ENCODE measurements around the gene MAPK9.

MAPK9 gene

DNA sequence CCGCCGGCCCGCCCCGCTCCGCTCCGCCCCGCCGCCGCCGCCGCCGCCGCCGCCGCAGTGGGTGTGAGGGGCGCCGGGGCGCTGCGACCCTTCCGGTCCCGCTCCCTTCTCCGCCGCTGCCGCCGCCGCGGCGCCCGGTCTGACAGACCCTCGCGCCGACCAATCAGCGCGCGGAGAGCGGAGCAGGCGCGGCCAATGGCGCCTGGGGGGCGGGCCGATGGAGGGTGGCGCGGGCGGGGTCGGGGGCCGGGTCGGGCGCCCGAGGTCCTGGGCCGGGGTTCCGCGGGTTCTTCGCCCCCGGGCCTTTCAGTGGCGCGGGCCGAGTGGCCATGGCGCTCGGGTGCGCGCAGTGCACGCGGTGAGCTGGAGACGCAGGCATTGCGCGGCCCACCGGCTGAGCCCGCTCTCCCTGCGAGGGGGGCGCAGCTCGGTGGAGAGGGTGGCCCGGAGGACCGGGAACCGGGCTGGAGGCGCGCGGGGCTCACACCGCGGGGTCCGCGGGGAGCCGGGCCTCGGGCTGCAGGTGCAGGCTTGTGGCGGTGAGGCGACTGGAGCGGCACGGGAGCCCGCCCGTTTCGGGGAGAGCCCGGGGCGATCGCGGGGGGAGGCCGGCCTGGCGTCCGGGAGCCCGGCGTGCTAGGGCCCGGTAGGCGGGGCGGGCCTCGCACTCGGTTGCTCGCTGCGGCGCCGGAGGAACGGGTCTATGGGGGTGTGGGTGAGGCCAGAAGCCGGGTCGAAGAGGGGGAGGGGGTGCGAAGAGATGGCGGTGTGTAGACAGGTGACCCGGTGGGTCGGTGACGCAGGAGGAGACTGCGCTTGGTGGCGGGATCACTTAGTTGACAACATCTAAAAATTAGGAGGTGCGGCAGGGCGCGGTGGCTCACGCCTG, at the start of gene MAPK9:
TSS of gene MAPK9 (minus strand) at position 141 of the 889 bp plus-strand sequence. CDS start 11,522 bp downstream, outside the sequence.
- ATAC-seq, result peak; percentile 84 to 85

DNA sequence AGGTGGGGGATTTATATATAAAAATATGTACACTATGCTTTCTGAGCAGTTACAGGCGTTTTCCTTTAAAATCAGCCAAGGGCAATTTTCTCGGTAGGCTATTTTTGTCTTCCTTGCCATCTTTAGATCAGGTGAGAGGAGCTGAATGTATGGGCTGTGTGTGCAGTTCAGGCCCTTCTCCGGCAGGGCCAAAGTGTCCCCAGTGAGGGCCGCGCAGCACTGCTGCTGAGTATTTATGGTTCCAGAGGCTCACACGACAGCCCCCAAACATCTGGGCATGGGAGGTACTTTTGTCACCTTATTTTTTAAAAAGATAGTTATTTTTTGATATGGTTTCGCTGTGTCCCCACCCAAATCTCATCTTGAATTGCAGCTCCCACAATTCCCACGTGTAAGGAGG, 49.7 kb upstream of the MAPK9 start:
- ATAC-seq, result no peak

DNA sequence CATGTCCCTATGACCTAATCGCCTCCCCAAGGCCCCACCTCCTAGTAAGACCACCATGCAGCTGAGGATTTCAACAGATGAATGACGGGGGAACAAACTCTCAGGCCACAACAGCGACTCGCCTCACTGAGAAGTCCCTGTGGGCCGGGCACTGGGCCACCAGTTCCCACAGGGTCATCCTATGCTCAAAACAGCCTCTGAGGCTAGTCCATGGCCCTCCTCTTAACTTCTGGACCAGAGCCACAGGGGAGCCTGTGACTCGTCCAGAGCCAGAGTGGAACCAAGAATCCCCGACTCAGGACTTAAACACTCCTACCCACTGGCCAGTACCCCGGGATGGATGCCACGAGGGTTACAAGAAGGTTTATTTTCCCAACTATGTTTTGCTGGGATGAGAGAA, 49.0 kb upstream of the MAPK9 start:
- ATAC-seq, result no peak

DNA sequence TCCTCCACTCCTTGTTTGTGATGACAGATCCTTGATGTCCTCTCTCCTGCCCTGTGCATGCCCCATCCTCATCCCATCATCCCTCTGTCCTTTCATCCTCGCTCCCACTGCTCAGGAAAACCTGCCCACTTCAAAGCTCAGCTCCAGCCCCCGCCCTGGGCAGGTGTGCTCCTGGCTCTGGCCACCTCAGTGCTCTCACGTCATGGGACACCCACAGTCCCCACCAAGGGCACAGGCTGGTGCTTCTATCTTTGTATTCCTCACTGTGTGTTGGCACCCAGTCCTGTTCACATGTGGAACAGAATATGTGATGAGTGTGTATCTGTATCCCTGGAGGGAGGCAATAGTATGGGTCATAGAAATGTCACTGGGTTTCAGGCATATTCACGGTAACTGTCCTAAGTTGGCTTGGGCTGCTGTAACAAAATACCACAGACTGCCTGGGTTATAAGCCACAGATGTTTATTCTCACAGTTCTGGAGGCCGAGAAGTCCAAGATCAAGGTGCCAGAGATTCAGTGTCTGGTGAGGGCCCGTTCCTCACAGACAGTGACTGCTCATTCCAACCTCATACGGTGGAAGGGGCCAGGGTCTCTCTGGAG, 47.8 kb upstream of the MAPK9 start:
- no peak for ATAC-seq

DNA sequence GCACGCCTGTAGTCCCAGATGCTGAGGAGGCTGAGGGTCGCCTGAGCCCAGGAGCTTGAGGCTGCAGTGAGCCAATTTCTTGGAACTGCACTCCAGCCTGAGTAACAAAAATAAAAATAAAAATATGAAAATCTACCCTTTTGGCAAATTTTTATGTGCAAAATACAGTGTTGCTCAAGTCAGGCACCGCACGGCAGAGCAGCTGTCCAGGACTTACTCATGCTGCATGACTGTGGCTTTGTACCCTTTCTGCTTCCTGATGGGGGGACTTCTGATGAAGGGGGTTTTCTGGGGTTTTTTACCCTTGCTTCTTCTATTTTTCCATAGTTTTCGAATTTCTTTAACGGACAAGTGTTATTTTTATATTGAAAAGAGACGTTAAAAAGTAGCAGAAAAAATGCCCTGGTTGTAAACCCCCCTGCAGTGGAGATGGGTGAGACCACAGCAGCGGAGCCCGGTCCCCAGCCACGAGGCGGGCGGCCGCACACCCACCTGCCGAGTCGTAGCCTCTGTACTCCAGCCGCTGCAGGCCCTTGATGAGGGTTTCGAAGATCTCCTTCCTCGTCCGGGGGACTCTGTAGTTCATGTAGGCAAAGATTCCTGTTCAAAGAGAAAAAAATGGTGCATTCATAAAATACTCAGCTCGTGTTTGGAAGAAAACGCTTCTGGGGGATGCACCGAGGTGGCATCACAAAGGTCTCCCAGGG, 46.3 kb upstream of the MAPK9 start:
- no peak for ATAC-seq

DNA sequence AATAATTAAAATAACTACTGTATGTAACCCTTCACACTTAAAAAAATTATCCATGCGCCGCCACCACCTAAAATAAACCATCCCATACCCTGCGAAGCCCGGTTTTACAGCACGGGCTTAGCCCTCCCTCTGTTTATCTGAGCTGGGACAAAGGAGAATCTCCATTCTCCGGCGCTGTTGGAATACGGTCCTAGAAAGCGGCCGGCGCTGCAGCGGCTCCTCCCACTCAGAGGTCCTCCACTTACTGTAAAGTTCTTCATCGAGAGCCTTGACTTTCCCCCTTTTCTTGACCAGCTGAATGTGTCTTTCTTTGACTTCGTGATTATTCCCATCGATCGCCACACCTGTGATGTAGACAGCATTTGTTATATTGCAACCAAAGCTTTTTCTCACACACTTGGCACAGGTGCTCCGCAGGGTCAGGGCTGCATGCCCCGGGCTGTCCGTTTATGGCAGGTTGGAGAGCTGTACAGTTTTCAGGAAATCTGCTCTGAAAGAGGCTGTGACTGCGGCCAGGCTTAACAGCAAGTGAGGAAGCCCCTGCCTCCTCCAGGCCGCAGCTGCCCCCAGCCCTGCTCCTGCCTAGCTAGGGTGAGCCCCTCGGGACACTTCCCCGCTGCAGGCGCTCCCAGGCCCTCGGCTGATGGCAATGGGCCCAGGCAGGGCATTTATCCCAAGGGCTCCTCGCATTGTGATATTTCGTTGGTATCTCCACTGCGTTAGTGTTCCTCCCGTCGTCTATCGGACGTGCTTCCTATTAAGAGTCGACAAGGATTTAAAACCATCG, 44.5 kb upstream of the MAPK9 start:
- ATAC-seq, result no peak

DNA sequence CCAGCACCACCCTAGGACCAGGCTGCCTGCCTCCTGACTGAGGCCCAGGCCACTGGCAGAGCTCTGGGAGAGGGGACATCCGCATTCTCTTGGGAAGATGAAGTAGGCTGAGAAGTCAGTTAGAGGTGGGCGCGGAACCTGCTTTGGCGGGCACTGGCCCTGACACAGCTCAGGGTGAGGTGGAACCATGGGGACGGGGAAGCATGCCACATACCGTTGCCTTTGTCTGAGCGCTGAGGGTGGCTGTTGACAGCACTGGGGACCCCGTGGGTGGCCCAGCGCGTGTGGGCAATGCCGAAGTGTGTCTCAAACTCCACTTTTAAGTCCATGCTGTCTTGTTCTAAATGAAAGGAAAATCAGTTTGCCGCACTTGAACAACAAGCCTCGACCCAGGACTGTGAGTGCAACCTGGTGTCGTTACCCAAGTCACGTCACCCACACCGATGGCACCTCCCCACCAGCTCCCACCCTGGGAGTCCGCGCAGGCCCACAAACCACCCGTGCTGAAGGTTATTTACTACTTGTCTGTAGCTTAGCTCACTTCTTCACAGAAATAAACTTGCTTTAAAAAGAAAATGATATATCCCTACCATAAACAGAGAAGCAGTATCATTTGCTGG, 43.8 kb upstream of the MAPK9 start:
- no peak for ATAC-seq

DNA sequence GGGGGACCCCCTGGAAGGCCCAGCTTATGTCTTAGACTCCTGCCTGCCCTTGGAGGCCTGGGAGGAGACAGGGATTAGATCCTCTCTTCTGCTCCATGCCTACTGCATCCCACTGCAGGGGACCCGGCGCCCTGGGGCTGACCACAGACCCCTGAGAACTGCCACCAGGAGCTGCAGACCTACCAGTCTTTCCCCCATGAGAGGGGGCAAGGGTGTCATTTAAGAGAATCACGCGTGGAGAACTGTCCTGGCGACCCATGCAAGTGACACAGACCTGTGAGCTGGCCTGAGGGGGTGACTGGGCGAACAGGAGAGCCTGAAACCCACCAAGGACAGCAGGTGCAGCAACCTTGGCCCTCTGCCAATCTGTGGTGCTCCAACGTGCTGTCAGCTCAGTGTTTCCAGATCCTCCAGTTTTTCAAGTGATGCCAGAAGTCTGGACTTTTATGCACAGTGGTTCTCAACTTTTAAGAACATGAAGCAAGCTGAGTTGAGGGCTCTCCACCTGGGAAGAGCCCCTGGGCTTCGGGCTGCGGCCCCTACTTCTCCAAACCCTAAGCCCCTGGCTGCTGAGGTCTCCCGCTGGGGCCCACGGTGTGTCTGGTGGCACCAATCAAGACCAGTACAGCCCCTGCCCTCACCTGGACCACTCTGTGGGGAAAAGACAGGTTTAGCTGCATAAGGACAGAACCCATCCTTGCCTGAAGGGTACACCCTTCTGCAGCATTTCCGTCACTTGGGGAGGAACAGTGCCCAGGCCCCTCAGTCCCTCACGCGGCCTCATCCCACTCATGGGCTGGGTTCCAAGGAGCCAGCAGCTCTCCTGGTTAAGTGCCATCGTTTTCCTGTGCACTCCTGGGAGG, 43.1 kb upstream of the MAPK9 start:
- ATAC-seq, result no peak

DNA sequence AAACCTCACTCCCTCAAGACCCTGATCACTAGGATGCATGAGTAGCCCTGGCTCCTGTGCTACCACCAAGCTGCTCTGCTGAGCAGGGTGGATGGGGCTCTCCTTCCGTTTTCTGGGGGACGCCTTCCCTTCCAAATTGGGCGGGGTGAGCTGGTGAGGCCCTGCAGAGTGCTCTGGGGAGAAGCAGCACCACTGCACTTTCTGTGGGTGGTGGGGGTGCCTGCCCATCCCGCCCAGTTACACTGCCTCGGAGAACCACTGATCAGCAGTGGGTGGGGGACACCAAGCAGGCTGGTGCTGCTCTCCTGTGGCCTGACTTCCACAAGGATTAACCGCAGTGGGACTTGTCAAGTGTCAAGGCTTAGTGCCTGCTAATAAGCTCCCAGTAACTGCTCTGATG, 42.3 kb upstream of the MAPK9 start:
- ATAC-seq, result no peak

DNA sequence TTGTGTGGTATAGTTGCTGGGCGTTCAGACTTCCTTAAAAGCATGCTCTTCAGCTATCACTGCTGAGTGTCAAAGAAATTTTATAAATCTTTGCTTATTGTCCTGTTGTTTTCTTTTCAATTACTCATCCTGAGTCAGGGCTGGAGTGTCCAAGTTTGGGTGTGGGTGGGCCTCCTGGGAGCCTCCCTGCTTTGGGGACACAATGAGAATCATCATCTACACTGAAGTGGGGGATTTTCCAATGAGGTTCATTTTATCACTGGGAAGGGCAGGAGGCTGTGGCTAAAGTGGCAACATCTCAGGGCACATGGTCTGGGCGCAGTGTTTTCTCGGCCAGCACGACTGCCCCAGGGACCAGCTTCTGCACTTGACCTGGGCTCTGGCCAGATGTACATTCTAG, 41.8 kb upstream of the MAPK9 start:
- ATAC-seq, result no peak

DNA sequence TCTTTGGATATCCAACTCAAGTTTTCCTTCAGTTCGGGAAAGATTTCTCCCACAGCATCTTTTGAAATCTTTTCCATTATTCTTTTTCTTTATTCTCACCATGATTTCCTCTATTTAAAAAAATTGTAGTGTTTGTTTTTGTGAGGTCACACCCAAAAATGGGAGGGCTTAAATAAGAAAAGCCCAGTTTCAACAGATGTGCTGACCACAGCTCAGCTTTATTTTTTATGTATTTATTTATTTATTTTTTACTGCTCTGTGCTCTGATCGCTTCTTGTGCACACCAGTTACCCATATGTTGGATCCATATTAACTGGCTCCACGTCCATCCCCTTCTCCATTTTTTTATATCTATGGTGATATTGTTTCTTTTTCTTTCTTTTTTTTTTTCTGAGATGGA, 41.0 kb upstream of the MAPK9 start:
- ATAC-seq, result no peak

DNA sequence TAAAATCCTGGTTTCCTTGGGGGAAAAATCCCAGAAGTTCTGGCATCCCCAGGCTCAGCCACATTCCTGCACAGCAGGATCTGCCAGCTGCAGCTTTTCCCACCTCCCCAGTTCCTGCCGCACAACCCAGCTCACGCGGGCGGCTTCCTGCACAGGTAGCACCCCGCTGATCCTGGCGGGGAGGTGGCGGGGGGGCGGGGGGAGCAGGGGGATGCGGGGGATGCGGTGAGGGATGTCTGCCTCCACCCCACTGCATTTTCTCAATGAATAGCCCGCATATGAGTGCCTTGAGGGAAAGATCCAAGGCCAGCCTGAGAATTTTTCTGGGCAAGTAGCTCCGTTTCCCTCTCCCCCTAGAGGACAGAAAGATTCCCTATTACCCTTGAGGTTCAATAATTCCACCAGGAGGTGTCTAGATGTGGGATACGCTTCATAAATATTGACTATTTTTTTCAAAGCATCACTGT, 40.2 kb upstream of the MAPK9 start:
- ATAC-seq, result no peak

DNA sequence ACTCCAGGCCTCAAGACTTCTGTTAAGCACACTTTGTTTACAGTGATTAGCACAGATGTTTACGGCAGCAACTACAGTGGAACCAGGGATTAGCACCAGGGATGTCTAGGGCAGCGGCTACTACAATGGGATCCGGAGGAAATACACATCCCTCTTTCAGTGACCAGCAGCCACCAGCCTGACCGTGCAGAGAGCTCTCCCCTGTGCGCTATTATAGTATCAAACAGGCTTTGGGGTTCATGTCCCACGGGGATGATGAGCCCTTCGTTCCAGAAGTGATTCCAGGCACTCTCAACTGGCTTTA, 39.7 kb upstream of the MAPK9 start:
- no peak for ATAC-seq

DNA sequence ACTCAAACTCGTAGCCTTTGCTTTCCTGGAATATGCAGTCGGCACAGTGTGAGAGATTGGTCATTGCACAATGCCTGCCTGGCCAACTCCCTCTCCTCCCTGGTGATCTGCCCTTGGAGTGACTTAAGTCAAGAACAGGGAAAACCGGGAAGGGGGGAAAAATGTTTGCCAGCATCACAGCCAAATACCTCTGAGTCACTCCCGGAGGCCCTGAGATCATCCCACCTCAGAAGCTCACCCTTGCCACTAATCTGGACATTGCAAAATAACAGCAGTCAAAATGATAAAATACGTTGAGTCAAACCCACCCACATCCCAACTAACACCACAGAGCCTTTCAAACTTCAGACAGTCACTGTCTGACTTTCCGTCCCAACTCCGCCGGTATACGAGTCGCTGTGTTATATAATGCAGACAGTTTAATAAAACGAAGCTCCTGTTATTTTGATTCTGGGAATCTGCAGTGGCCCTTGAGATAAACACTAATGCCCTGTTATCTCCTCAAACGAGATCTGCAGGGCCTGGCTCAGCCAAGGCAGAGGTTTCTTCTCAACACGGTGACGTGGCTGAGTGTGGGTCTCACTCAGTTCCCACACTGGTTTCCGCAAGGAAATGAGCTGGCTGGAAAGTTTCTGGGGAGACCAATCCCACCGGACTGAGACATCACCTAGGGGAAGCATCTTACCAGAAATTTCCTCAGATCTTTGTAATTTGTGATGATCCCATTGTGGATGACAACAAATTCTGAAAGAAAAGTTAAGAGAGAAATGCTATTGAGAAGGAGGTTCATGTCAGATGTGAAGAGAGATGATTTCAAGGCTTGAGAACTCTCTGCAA, 39.1 kb upstream of the MAPK9 start:
- no peak for ATAC-seq

DNA sequence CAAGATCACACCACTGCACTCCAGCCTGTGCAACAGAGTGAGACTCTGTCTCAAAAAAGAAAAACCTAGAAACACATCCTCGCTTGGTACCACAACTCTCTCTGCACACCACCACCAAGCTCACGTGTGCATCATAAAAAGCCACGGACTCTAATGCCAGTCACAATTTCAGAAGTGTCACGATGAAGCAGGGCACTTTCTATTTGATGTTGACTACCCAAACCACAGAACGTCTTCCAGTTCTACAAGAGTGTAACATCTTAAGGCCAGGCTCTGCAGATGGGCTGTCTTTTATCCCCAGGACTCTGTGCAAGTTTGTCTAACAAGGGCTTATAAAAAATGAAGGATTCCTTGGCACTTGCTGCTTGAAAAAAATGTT, 38.4 kb upstream of the MAPK9 start:
- ATAC-seq, result no peak

DNA sequence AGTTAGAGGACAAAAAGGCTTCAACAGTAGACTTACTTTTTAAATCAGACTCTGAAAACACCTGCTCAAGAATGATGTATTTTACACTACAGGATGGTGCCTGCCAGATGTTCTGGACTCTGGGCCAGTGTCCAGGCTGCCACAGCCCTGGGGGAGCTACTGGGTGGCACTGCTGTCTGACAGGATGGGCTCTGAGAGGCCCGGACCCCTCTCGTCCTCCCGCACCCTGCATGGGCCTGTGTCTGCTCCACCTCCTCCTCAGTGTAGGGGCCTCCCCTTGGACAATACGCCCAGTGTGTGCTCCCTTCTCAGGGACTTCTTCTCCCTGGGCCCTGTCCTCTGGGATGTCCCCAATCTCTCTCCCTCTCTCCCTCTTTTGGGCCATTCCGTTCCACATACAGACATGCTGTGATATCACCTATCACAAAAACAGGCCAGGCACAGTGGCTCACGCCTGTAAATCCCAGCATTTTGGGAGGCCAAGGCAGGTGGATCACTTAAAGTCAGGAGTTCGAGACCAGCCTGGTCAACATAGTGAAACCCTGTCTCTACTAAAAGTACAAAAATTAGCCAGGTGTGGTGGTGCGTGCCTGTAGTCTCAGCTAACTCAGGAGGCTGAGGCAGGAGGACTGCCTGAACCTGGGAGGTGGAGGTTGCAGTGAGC, 37.9 kb upstream of the MAPK9 start:
- no peak for ATAC-seq

DNA sequence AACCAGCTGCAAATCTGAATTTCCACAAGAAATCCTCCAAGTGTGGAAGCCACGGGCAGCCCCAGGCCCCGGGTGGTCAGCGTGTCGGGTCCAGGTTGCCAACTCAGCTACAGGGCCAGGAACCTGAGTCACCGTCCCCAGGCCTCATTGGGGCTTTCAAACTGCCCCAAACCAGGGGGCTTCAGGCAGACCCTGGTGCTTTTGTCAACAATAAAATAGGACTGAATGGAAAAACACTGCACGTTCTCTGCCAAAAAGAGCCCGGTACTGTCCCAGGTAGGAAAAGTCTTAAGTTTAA, 37.2 kb upstream of the MAPK9 start:
- no peak for ATAC-seq

DNA sequence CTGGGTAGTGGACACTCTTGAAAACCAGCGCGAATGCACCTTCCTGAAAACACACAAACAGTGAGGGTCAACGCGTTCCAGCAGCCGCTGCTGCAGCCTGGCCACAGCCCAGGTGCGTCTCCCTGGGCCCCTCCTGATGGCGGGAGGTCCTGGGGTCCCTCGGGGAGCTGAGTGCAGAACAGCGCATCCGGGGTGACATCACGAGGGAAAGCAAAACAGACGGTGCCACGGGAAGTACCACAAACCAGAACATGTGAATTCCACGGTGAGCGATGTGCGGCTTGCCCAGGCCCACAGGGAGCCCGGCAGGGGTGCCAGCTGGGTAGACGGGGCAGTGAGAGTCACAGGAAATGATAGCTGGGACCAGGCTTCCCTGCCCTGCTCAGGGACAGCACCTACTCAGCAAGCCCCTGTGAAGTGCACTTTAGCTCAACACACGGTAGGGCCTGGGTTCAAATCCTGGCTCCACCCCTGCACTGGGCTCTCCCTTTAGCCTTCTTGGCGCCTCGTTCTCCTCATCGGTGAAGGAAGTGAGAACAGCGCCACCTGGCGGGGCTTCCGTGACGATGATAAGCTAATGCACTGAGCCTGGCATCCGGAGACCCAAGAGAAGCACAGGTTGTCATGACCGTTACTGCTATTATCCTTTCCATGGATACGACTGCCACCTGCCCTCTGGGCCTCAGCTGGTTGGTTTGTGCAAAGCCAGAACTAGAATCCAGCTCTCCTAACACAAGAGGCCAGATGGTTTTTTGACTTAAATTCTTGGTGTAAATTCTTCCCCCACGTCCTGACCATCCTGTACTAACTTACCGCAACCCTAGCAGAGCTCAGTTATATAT, 36.6 kb upstream of the MAPK9 start:
- ATAC-seq, result peak; percentile 88 to 92

DNA sequence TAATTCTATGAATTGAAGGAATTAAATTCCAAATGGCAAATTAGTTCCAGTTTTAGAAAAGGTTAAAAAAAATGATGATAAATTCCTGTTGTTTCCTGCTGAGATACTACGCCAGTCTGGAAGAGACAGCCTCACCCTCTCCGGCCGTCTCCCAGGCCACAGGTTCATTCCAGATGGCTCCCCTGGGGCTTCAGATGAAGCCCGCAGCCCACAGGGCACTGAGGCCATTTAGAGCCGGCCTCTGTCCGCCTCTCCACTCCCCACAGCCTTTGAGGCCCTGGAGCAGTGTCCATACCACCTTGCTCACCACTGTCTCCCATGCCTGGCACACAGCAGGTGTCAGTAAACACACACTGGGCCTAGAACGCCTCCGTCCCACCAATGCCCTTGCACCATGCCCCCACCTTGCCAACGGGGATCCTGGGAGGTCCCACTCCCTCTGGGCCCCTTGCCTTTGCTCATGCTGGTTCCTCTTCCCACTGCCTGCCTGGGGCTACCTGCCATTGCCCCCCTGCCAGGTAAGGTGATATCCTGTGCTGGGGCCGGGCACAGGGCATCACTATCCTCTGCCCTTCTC, 35.2 kb upstream of the MAPK9 start:
- no peak for ATAC-seq
